Adrenal gland (tissue), 12 donors: ENCODE results near the gene SH3BP4. TPM values are rescaled to one million over a fixed set of nuclear protein-coding genes. Genes with fewer than 3 reads are reported as not detected.

Experiments
- DNase-seq, 7 donors: peaks; one replicate each; pipeline ENCODE4 v3.0.0-alpha.2; 2019 to 2020
- H3K27ac ChIP-seq, 5 donors: fragments of 200-600 bp; sonication (generic) in 4 of 5; 1 replicate in 3 of 5; 2 replicates in 2 of 5; pipeline versions ENCODE4 v1.5.1 to v1.8.0; 2016 to 2020; ENCODE audit warnings: mild to moderate bottlenecking in 1 of 5
- H3K27me3 ChIP-seq: fragments of 200-600 bp; 2 replicates; pipeline ENCODE4 v1.8.0; 2021
- H3K36me3 ChIP-seq, 2 donors: fragments of 200-600 bp; replicated peaks in 1 of 2; 1 replicate in 1 of 2; 2 replicates in 1 of 2; pipeline versions ENCODE4 v1.5.1 to v1.8.0; 2018 to 2022
- H3K4me1 ChIP-seq, 2 donors: fragments of 200-600 bp; replicated peaks in 1 of 2; 1 replicate in 1 of 2; 2 replicates in 1 of 2; pipeline versions ENCODE4 v1.5.1 to v1.8.0; 2018 to 2021
- H3K4me3 ChIP-seq, 4 donors: fragments of 200-600 bp; sonication (generic) in 3 of 4; one replicate each; pipeline ENCODE4 v1.5.1; 2016 to 2018
- H3K9me3 ChIP-seq, 3 donors: fragments of 200-600 bp; sonication (generic) in 1 of 3; replicated peaks in 1 of 3; 1 replicate in 2 of 3; 2 replicates in 1 of 3; pipeline versions ENCODE4 v1.5.1 to v1.8.0; 2016 to 2021
- CTCF ChIP-seq, 6 experiments: fragments of 450-650 bp in 4 of 6; fragments of 200-600 bp in 2 of 6; sonication (generic) in 1 of 6; IDR thresholded peaks; 1 replicate in 5 of 6; 2 replicates in 1 of 6; pipeline versions ENCODE4 v1.5.1 to v1.8.0; 2016 to 2021; ENCODE audit warnings: antibody characterized with exemption in 6 of 6, mild to moderate bottlenecking in 2 of 6, moderate library complexity in 1 of 6
- POLR2A ChIP-seq, 2 donors: fragments of 450-650 bp; IDR thresholded peaks; one replicate each; pipeline ENCODE4 v1.6.1; 2017; ENCODE audit warnings: antibody characterized with exemption in 2 of 2, mild to moderate bottlenecking in 2 of 2, moderate library complexity in 1 of 2
- WGBS, 4 donors: extraction: QIAGEN DNeasy Blood & Tissue Kit in 2 of 4; methylation state at CpG; one replicate each; pipeline versions ENCODE4 v1.1.5 to v1.1.7; 2013 to 2017; 5-methylcytosine and 5-hydroxymethylcytosine counted together
- intact Hi-C, 2 donors: fragments of 100-400 bp; cut with DNase I; formaldehyde crosslinking; loops; one replicate each; pipeline versions ENCODE4 v1.14.1 to v1.15.0; 2022 to 2023
- polyA plus RNA-seq, 3 donors: library from polyadenylated mRNA; stranded (reverse); fragments of 200-250 nt in 2 of 3; fragments of 350-450 nt in 1 of 3; fragmentation: Illumina TruSeq in 1 of 3; extraction: RNeasy Lipid Tissue Mini Kit (QIAGEN cat#74804) in 1 of 3; gene quantifications; one replicate each; pipeline ENCODE4 v1.2.3, GENCODE V29; 2013 to 2014
- total RNA-seq, 9 donors: library from RNA; depleted of rRNA in 4 of 9; stranded (reverse); fragments of >200 nt in 4 of 9; fragments of 120-200 nt in 1 of 9; fragmentation: NEBNext Ultra II Directional in 1 of 9; extraction: Animal tissue kit (Norgen Biotek cat#: 25700) in 1 of 9; gene quantifications; one replicate each; pipeline versions ENCODE4 v1.1.0 to v1.2.4, GENCODE V29; 2013 to 2023
- donor health status: healthy with polysubstance abuse.
- donor health status: Bipolar disorder and iron deficiency.
- donor health status: DM: yes; HTN: yes; CAD: no.
- donor health status: DM: no; HTN: no; CAD: no.
- donor health status: DM: no; HTN: no; CAD: no.
- donor health status: DM: yes; HTN: yes; CAD: no.

The SH3BP4 gene
- total and polyA plus RNA-seq, 12 donors: 5.1 to 26.9 (median 19.9) TPM

GRCh38 chr2:235061656-235062055 lies 109.8 kb downstream of the SH3BP4 start:
- WGBS, 4 donors: 88 to 93% (median 92%) methylated on average over 10 of the region's 10 CpGs
- H3K4me1 ChIP-seq: no peaks in the 10 kb centered on the region

GRCh38 chr2:235063471-235063961 lies 111.7 kb downstream of the SH3BP4 start:
- intact Hi-C loops: no loop called here
- H3K27ac ChIP-seq: no peak overlapping the region
- no peaks in the 10 kb centered on the region for H3K27me3 ChIP-seq
- H3K9me3 ChIP-seq: no peaks in the 10 kb centered on the region
- no peaks in the 10 kb centered on the region for H3K36me3 ChIP-seq
- 64 to 70% (median 67%) methylated on average over 15 to 17 of the region's 17 CpGs for WGBS, 4 donors
- TF ChIP-seq CTCF (IDR thresholded peaks at IDR 0.05): no peak
- TF ChIP-seq POLR2A (IDR thresholded peaks at IDR 0.05): no peak
- no peaks in the 10 kb centered on the region for H3K4me1 ChIP-seq
- no peak overlapping the region for H3K4me3 ChIP-seq
- peak in 1 of 7 donors; percentile 24 for DNase-seq

More at GRCh38 chr2:235061656-235062055, 109.8 kb downstream of the SH3BP4 start:
- intact Hi-C loops: no loop called here
- Histone ChIP-seq H3K4me3 (no peak overlapping the region), H3K36me3 (no peaks in the 10 kb centered on the region), H3K9me3 (no peaks in the 10 kb centered on the region), H3K27me3 (no peaks in the 10 kb centered on the region), H3K27ac (no peak overlapping the region)
- no peak for DNase-seq
- TF ChIP-seq POLR2A (IDR thresholded peaks at IDR 0.05) (no peak), CTCF (IDR thresholded peaks at IDR 0.05) (no peak)

DNA sequence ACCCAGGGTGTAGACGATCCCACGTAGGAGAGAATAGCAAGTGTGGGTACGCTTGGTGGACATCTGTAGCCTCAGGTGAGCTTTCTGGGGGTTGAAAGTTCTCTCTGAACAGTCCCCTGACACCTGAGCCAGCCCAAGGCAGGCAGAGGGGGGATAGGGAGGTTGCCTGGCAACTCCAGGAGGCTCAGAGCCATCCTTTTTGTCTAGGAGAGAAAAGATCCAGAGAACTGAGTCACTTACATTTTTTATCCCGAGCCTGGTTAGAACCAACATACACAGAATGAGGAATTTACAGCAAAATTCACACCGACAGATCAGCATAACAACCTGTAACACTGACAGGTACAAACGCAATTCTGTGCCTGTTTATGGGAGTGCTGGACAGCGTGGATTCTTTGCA lies 113.2 kb downstream of the SH3BP4 start:
- Histone ChIP-seq H3K27me3 (no peaks in the 10 kb centered on the region), H3K4me1 (no peaks in the 10 kb centered on the region), H3K4me3 (no peak overlapping the region), H3K36me3 (no peaks in the 10 kb centered on the region), H3K27ac (no peak overlapping the region), H3K9me3 (no peaks in the 10 kb centered on the region)
- TF ChIP-seq POLR2A (IDR thresholded peaks at IDR 0.05): no peak
- TF ChIP-seq CTCF (IDR thresholded peaks at IDR 0.05): no peak
- peak in 1 of 7 donors; percentile 2 for DNase-seq
- intact Hi-C loops: no loop called here
- WGBS, 4 donors: 76 to 79% (median 79%) methylated on average over 7 of the region's 7 CpGs

- Histone ChIP-seq H3K27ac (no peak overlapping the region), H3K4me3 (no peak overlapping the region), H3K27me3 (no peaks in the 10 kb centered on the region), H3K4me1 (no peaks in the 10 kb centered on the region), H3K9me3 (no peaks in the 10 kb centered on the region), H3K36me3 (no peaks in the 10 kb centered on the region)
- no peak for TF ChIP-seq POLR2A (IDR thresholded peaks at IDR 0.05)
- TF ChIP-seq CTCF (IDR thresholded peaks at IDR 0.05): no peak
- no peak for DNase-seq
- intact Hi-C loops: no loop called here
- 66 to 85% (median 69%) methylated on average over 4 of the region's 4 CpGs for WGBS, 4 donors
These were observed 114.7 kb downstream of the SH3BP4 start for GRCh38 chr2:235066490-235066889.
